Pancreas (tissue), 10 donors: ENCODE data around the gene LMNTD2. TPM values are rescaled to one million over a fixed set of nuclear protein-coding genes. Genes with fewer than 3 reads are reported as not detected.

Source experiments
- ATAC-seq, 4 donors: fragments of 200-7000 bp; cut with Tn5 transposase; one replicate each; pipeline versions ENCODE4 v1.8.0 to v1.9.1; 2020; ENCODE audit warnings: mild to moderate bottlenecking in 4 of 4, moderate library complexity in 4 of 4
- DNase-seq, 6 donors: peaks; one replicate each; pipeline ENCODE4 v3.0.0-alpha.2; 2020
- FAIRE-seq: peaks from 2 replicates; lab custom pipeline; 2012; peaks lifted over from hg19 to GRCh38; lab: Jason Lieb, UNC
- H3K27ac ChIP-seq, 4 donors: fragments of 200-600 bp; sonication (generic); 1 replicate in 3 of 4; 2 replicates in 1 of 4; pipeline versions ENCODE4 v1.5.0 to v1.8.0; 2020
- H3K27me3 ChIP-seq, 4 donors: fragments of 200-600 bp; one replicate each; pipeline ENCODE4 v1.8.0; 2021
- H3K36me3 ChIP-seq, 3 donors: fragments of 200-600 bp; sonication (generic) in 1 of 3; one replicate each; pipeline versions ENCODE4 v1.5.0 to v1.8.0; 2020 to 2021
- H3K4me1 ChIP-seq, 3 donors: fragments of 200-600 bp; one replicate each; pipeline ENCODE4 v1.8.0; 2021
- H3K4me3 ChIP-seq, 4 donors: fragments of 200-600 bp; sonication (generic) in 2 of 4; one replicate each; pipeline versions ENCODE4 v1.5.0 to v1.8.0; 2020 to 2021
- H3K9me3 ChIP-seq, 4 donors: fragments of 200-600 bp; one replicate each; pipeline ENCODE4 v1.8.0; 2021
- CTCF ChIP-seq, 4 donors: fragments of 200-600 bp; sonication (generic) in 3 of 4; IDR thresholded peaks; one replicate each; pipeline versions ENCODE4 v1.5.0 to v1.8.0; 2021; ENCODE audit warnings: antibody characterized with exemption in 4 of 4
- WGBS, 2 donors: extraction: QIAGEN DNeasy Blood & Tissue Kit; methylation state at CpG; one replicate each; pipeline ENCODE4 v1.1.7; 2013; 5-methylcytosine and 5-hydroxymethylcytosine counted together
- intact Hi-C, 3 donors: fragments of 100-400 bp; cut with DNase I; formaldehyde crosslinking; loops; one replicate each; pipeline versions ENCODE4 v1.11.1 to v1.14.2; 2022
- polyA plus RNA-seq, 2 donors: library from polyadenylated mRNA; stranded (reverse); fragments of 200-250 nt; gene quantifications; one replicate each; pipeline ENCODE4 v1.2.3, GENCODE V29; 2013
- total RNA-seq, 6 donors: library from RNA; stranded (reverse); fragmentation: NEBNext Ultra II Directional in 4 of 6; extraction: Animal tissue kit (Norgen Biotek cat#: 25700) in 4 of 6; gene quantifications; one replicate each; pipeline versions ENCODE4 v1.2.1 to v1.2.4, GENCODE V29; 2021 to 2023
- donor health status: healthy with polysubstance abuse.
- donor health status: DM: no; HTN: no; CAD: no; lungs with moderate emphysema.
- donor health status: DM: no; HTN: no; CAD: no.
- donor health status: control.
- donor health status: control.
- donor health status: Bipolar disorder and iron deficiency.
- donor health status: DM: yes; HTN: yes; CAD: no.
- donor health status: DM: no; HTN: no; CAD: no.
- donor health status: DM: no; HTN: no; CAD: no.
- donor health status: DM: yes; HTN: yes; CAD: no.

The LMNTD2 gene
- total and polyA plus RNA-seq, 8 donors, result 2.7 to 24.2 (median 5.9) TPM

- Histone ChIP-seq H3K27me3 (no peaks in the 10 kb centered on the region), H3K4me1 (peaks cover 0 to 8% (median 7%) of the 10 kb centered on the region in 3 donors), H3K9me3 (no peaks in the 10 kb centered on the region), H3K4me3 (no peak overlapping the region), H3K27ac (no peak overlapping the region), H3K36me3 (no peaks in the 10 kb centered on the region)
- peak in 2 of 6 donors; percentile 27 to 65 for DNase-seq
- WGBS, 2 donors, result 85 to 93% methylated on average over 13 to 16 of the region's 16 CpGs
- intact Hi-C loops, result loop anchor here in 1 of 3 donors (10.0 kb wide), 1 partner anchor 174 kb away; no protein-coding TSS in a partner anchor
- FAIRE-seq, result no peak
- TF ChIP-seq CTCF (IDR thresholded peaks at IDR 0.05), result no peak
- no peak for ATAC-seq
These were observed 9.4 kb downstream of the LMNTD2 start for GRCh38 chr11:551131-551530.

GRCh38 chr11:550746-551085 is 9.8 kb downstream of the LMNTD2 start:
- no peak for TF ChIP-seq CTCF (IDR thresholded peaks at IDR 0.05)
- peak in 2 of 6 donors; percentile 26 to 58 for DNase-seq
- no peak for FAIRE-seq

GRCh38 chr11:550021-550745 is 10.4 kb downstream of the LMNTD2 start:
- TF ChIP-seq CTCF (IDR thresholded peaks at IDR 0.05), result no peak
- ATAC-seq (no peak), DNase-seq (peak in 2 of 6 donors; percentile 40 to 77), FAIRE-seq (no peak)
- Histone ChIP-seq H3K4me3 (no peak overlapping the region), H3K4me1 (peaks cover 0 to 8% (median 7%) of the 10 kb centered on the region in 3 donors), H3K9me3 (no peaks in the 10 kb centered on the region), H3K27me3 (no peaks in the 10 kb centered on the region), H3K36me3 (no peaks in the 10 kb centered on the region), H3K27ac (no peak overlapping the region)
- intact Hi-C loops, result loop anchor here in 1 of 3 donors (10.0 kb wide), 1 partner anchor 175 kb away; no protein-coding TSS in a partner anchor
- WGBS, 2 donors, result 88 to 90% methylated on average over 25 of the region's 25 CpGs

More at GRCh38 chr11:550746-551085, 9.8 kb downstream of the LMNTD2 start:
- no peak overlapping the region for H3K4me3 ChIP-seq
- no peak overlapping the region for H3K27ac ChIP-seq
- intact Hi-C loops, result loop anchor here in 1 of 3 donors (10.0 kb wide), 1 partner anchor 174 kb away; no protein-coding TSS in a partner anchor
- WGBS, 2 donors, result 75 to 88% methylated on average over 5 of the region's 5 CpGs
- no peaks in the 10 kb centered on the region for H3K36me3 ChIP-seq
- peaks cover 0 to 8% (median 7%) of the 10 kb centered on the region in 3 donors for H3K4me1 ChIP-seq
- H3K9me3 ChIP-seq, result no peaks in the 10 kb centered on the region
- no peak for ATAC-seq
- H3K27me3 ChIP-seq, result no peaks in the 10 kb centered on the region

- H3K36me3 ChIP-seq, result no peaks in the 10 kb centered on the region
- H3K27ac ChIP-seq, result no peak overlapping the region
- intact Hi-C loops, result no loop called here
- peaks cover 0 to 2% (median 0%) of the 10 kb centered on the region in 3 donors for H3K4me1 ChIP-seq
- FAIRE-seq (no peak), ATAC-seq (no peak), DNase-seq (peak in 1 of 6 donors; percentile 68)
- H3K27me3 ChIP-seq, result no peaks in the 10 kb centered on the region
- no peak for TF ChIP-seq CTCF (IDR thresholded peaks at IDR 0.05)
- no peak overlapping the region for H3K4me3 ChIP-seq
- H3K9me3 ChIP-seq, result no peaks in the 10 kb centered on the region
- WGBS, 2 donors, result 85 to 90% methylated on average over 32 of the region's 32 CpGs
These were observed 11.6 kb downstream of the LMNTD2 start for GRCh38 chr11:548700-549603.
